Femur (tissue), 1 donor: ENCODE results near the gene ALDH3A1.

Source experiments
- DNase-seq: peaks from one replicate; pipeline ENCODE4 v3.0.0-alpha.2; 2017

Gene ALDH3A1

DNA sequence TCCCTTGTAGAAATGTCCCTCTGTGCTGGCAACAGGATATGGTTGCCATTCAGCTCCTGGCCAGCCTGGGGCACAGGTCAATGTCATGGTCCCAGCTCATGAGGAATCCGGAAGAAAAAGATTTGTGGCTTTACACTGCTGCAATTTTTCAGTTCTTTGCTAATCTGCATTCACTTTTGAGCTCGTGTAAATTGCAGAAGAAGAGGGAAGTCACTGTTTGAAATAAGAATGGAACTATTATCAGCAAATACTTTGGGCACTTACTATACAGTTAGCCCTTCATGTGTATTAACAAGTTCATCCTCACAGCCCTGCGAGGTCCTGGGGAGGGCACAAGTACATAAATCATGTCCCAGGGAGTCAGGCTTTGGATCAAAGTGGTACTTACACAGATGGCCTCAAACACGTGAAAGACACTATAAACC lies 45.9 kb downstream of the ALDH3A1 start:
- no peak for DNase-seq
